Liver (tissue), 9 donors: ENCODE data around the gene CSF3R. TPM values are rescaled to one million over a fixed set of nuclear protein-coding genes. Genes with fewer than 3 reads are reported as not detected.

Experiments
- DNase-seq: peaks from one replicate; pipeline ENCODE4 v3.0.0-alpha.2; 2017; ENCODE audit warnings: low spot score
- H3K27ac ChIP-seq, 2 donors: one replicate each; pipeline ENCODE4 v1.7.0; 2013; ENCODE audit warnings: inconsistent platforms in 2 of 2, low read length in 2 of 2, control low read depth in 1 of 2, low read depth in 1 of 2, mild to moderate bottlenecking in 1 of 2
- H3K27me3 ChIP-seq, 4 donors: one replicate each; pipeline versions ENCODE4 v1.6.1 to v1.7.0; 2013; ENCODE audit warnings: low read length in 3 of 4, inconsistent platforms in 1 of 4, mild to moderate bottlenecking in 1 of 4, moderate library complexity in 1 of 4; ENCODE audit not compliant: control insufficient read depth in 4 of 4, insufficient read depth in 4 of 4
- H3K36me3 ChIP-seq, 4 donors: one replicate each; pipeline versions ENCODE4 v1.6.1 to v1.7.0; 2013; ENCODE audit warnings: low read length in 3 of 4, mild to moderate bottlenecking in 3 of 4, low read depth in 1 of 4, moderate library complexity in 1 of 4; ENCODE audit not compliant: control insufficient read depth in 4 of 4, insufficient read depth in 3 of 4
- H3K4me1 ChIP-seq, 4 donors: one replicate each; pipeline versions ENCODE4 v1.6.1 to v1.7.0; 2013; ENCODE audit warnings: low read length in 3 of 4, mild to moderate bottlenecking in 3 of 4, moderate library complexity in 1 of 4; ENCODE audit not compliant: control insufficient read depth in 4 of 4, insufficient read depth in 4 of 4
- H3K4me3 ChIP-seq, 3 donors: one replicate each; pipeline versions ENCODE4 v1.6.1 to v1.7.0; 2013; ENCODE audit warnings: low read length in 3 of 3, control low read depth in 1 of 3, low read depth in 1 of 3, mild to moderate bottlenecking in 1 of 3
- H3K9ac ChIP-seq, 2 donors: one replicate each; pipeline ENCODE4 v1.7.0; 2013; ENCODE audit warnings: low read length in 2 of 2, mild to moderate bottlenecking in 2 of 2, moderate library complexity in 2 of 2, control low read depth in 1 of 2, low read depth in 1 of 2
- H3K9me3 ChIP-seq, 4 donors: one replicate each; pipeline versions ENCODE4 v1.6.1 to v1.7.0; 2013; ENCODE audit warnings: low read length in 3 of 4; ENCODE audit not compliant: control insufficient read depth in 4 of 4
- EGR1 ChIP-seq, 2 donors: IDR thresholded peaks; 2 replicates each; pipeline ENCODE4 v1.6.1; 2016 to 2018; ENCODE audit warnings: antibody characterized with exemption in 2 of 2, low read depth in 2 of 2
- GABPA ChIP-seq, 2 donors: IDR thresholded peaks in 1 of 2; conservative IDR thresholded peaks in 1 of 2; 2 replicates each; pipeline ENCODE4 v1.6.1; 2016; ENCODE audit warnings: antibody characterized with exemption in 2 of 2, mild to moderate bottlenecking in 1 of 2, moderate library complexity in 1 of 2
- HNF4A ChIP-seq, 2 donors: conservative IDR thresholded peaks; 2 replicates each; pipeline ENCODE4 v1.6.1; 2016; ENCODE audit warnings: antibody characterized with exemption in 2 of 2, mild to moderate bottlenecking in 2 of 2
- HNF4G ChIP-seq: IDR thresholded peaks from 2 replicates; pipeline ENCODE4 v1.6.1; 2016; ENCODE audit warnings: antibody characterized with exemption
- JUND ChIP-seq, 2 donors: IDR thresholded peaks; 2 replicates each; pipeline ENCODE4 v1.6.1; 2016; ENCODE audit warnings: antibody characterized with exemption in 2 of 2
- NR2F2 ChIP-seq: IDR thresholded peaks from 2 replicates; pipeline ENCODE4 v1.6.1; 2016; ENCODE audit warnings: antibody characterized with exemption
- RAD21 ChIP-seq, 2 donors: IDR thresholded peaks; 2 replicates each; pipeline ENCODE4 v1.6.1; 2016; ENCODE audit warnings: antibody characterized with exemption in 2 of 2, mild to moderate bottlenecking in 2 of 2
- RXRA ChIP-seq, 2 donors: IDR thresholded peaks; 2 replicates each; pipeline ENCODE4 v1.6.1; 2017 to 2018; ENCODE audit warnings: antibody characterized with exemption in 2 of 2, mild to moderate bottlenecking in 1 of 2
- SP1 ChIP-seq: IDR thresholded peaks from 2 replicates; pipeline ENCODE4 v1.6.1; 2018; ENCODE audit warnings: antibody characterized with exemption, mild to moderate bottlenecking
- TAF1 ChIP-seq: conservative IDR thresholded peaks from 2 replicates; pipeline ENCODE4 v1.6.1; 2016; ENCODE audit warnings: antibody characterized with exemption, mild to moderate bottlenecking
- YY1 ChIP-seq: IDR thresholded peaks from 2 replicates; pipeline ENCODE4 v1.6.1; 2016; ENCODE audit warnings: antibody characterized with exemption, mild to moderate bottlenecking
- WGBS: extraction: QIAGEN DNeasy Blood & Tissue Kit; methylation state at CpG from one replicate; pipeline ENCODE4 v1.1.7; 2013; 5-methylcytosine and 5-hydroxymethylcytosine counted together
- polyA plus RNA-seq, 2 donors: library from polyadenylated mRNA; stranded (reverse) in 1 of 2; unstranded in 1 of 2; fragments of 200-250 nt in 1 of 2; fragments of >200 nt in 1 of 2; fragmentation: Nextera tagmentation in 1 of 2; extraction: Ambion mirVana in 1 of 2; gene quantifications; one replicate each; pipeline versions ENCODE4 v1.2.1 to v1.2.3, GENCODE V29; 2013 to 2015
- total RNA-seq, 2 donors: library from RNA; depleted of rRNA; stranded (reverse); fragments of >200 nt; gene quantifications; one replicate each; pipeline ENCODE4 v1.2.3, GENCODE V29; 2014
- TF ChIP-seq, protein P1 (sequence below): IDR thresholded peaks from 2 replicates; pipeline ENCODE4 v1.6.1; 2016; ENCODE audit warnings: antibody characterized with exemption, mild to moderate bottlenecking
- TF ChIP-seq, protein P2 (sequence below): IDR thresholded peaks from 2 replicates; pipeline ENCODE4 v1.6.1; 2016; ENCODE audit warnings: antibody characterized with exemption
- TF ChIP-seq, protein P3 (sequence below): fragments of 150-350 bp; IDR thresholded peaks from 2 replicates; pipeline ENCODE4 v1.5.1; 2017; ENCODE audit warnings: improper control_type of control experiment, low read depth, low read length; ENCODE audit not compliant: missing input control
- TF ChIP-seq, protein P4 (sequence below): IDR thresholded peaks from 2 replicates; pipeline ENCODE4 v1.6.1; 2016; ENCODE audit warnings: antibody characterized with exemption
- TF ChIP-seq, protein P5 (sequence below): IDR thresholded peaks from 2 replicates; pipeline ENCODE4 v1.6.1; 2016; ENCODE audit warnings: antibody characterized with exemption
- donor health status: healthy.
- donor health status: healthy.
- donor health status: healthy.
- donor health status: healthy.
- donor health status: healthy.

The CSF3R gene
- total and polyA plus RNA-seq, 4 donors, result 6.7 to 81.3 (median 15.9) TPM

DNA sequence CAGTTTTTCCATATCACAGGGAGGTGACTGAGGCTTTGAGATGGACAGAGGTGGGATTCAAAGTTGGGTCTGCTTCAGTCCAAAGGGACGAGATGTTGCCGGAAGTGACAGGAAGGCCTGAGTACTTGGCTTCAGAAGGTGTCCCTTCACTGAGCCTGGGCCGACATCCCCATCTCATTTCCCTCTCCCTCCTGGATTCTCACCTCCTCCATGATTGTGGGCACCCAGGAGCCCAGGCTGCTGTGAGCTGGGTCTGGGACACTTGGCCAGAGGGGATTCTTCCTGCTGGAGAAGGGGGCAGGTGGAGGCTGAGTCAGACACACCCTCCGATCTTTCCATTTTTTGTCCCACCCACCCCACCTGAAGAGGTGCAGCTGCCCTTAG is 15.7 kb downstream of the CSF3R start:
- Histone ChIP-seq H3K4me3 (no peak overlapping the region), H3K36me3 (peaks cover 0 to 5% (median under 1%) of the 10 kb centered on the region in 4 donors), H3K9me3 (no peaks in the 10 kb centered on the region), H3K27ac (no peak overlapping the region), H3K27me3 (no peaks in the 10 kb centered on the region), H3K9ac (no peak overlapping the region), H3K4me1 (peaks cover 2 to 10% (median 5%) of the 10 kb centered on the region in 4 donors)
- WGBS, result 92% methylated on average over 4 of the region's 4 CpGs
- DNase-seq, result no peak
- no peak for TF ChIP-seq NR2F2

DNA sequence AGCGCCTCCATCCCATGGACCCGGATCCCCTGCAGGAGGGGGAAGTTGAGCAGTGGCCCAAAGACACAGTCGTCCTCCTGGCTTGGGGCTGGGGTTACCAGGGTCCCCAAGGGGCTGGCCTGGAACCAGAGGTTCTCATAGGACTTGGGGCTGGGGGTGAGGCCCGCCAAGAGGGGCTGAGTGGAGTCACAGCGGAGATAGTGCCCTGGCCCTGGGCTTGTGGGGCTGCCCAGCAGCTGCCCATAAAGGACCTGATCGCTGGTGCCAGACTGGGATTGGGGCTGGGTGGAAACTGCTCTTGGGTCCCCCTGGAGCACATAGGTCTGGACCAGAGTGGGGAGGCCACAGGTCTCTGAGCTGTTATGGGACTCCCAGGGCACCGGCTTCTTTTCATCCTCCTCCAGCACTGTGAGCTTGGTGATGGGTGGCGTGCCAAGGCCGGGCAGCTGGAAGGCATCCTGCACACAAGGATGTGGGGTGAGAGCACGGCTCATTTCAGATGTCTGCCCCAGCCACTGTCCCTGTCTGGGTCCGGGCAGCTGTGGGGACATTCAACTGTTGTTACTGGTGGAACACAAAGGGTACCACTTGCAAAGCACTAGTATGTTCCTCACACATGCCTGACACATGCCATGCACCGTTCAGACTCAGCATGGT is 16.2 kb downstream of the CSF3R start:
- no peak overlapping the region for H3K9ac ChIP-seq
- no peak for DNase-seq
- TF ChIP-seq, protein P1, sequence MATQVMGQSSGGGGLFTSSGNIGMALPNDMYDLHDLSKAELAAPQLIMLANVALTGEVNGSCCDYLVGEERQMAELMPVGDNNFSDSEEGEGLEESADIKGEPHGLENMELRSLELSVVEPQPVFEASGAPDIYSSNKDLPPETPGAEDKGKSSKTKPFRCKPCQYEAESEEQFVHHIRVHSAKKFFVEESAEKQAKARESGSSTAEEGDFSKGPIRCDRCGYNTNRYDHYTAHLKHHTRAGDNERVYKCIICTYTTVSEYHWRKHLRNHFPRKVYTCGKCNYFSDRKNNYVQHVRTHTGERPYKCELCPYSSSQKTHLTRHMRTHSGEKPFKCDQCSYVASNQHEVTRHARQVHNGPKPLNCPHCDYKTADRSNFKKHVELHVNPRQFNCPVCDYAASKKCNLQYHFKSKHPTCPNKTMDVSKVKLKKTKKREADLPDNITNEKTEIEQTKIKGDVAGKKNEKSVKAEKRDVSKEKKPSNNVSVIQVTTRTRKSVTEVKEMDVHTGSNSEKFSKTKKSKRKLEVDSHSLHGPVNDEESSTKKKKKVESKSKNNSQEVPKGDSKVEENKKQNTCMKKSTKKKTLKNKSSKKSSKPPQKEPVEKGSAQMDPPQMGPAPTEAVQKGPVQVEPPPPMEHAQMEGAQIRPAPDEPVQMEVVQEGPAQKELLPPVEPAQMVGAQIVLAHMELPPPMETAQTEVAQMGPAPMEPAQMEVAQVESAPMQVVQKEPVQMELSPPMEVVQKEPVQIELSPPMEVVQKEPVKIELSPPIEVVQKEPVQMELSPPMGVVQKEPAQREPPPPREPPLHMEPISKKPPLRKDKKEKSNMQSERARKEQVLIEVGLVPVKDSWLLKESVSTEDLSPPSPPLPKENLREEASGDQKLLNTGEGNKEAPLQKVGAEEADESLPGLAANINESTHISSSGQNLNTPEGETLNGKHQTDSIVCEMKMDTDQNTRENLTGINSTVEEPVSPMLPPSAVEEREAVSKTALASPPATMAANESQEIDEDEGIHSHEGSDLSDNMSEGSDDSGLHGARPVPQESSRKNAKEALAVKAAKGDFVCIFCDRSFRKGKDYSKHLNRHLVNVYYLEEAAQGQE, result no peak
- TF ChIP-seq, protein P2, sequence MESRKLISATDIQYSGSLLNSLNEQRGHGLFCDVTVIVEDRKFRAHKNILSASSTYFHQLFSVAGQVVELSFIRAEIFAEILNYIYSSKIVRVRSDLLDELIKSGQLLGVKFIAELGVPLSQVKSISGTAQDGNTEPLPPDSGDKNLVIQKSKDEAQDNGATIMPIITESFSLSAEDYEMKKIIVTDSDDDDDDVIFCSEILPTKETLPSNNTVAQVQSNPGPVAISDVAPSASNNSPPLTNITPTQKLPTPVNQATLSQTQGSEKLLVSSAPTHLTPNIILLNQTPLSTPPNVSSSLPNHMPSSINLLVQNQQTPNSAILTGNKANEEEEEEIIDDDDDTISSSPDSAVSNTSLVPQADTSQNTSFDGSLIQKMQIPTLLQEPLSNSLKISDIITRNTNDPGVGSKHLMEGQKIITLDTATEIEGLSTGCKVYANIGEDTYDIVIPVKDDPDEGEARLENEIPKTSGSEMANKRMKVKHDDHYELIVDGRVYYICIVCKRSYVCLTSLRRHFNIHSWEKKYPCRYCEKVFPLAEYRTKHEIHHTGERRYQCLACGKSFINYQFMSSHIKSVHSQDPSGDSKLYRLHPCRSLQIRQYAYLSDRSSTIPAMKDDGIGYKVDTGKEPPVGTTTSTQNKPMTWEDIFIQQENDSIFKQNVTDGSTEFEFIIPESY, result no peak
- TF ChIP-seq YY1 (no peak), JUND (IDR thresholded peaks at IDR 0.05) (no peak), TAF1 (no peak), EGR1 (IDR thresholded peaks at IDR 0.05; ENCODE audit: low read depth in 2 of 2) (no peak), SP1 (no peak), NR2F2 (no peak), GABPA (IDR thresholded peaks at IDR 0.05 in 1 of 2, conservative IDR thresholded peaks at IDR 0.05 in 1 of 2) (no peak), HNF4A (conservative IDR thresholded peaks at IDR 0.05) (no peak), RAD21 (IDR thresholded peaks at IDR 0.05) (no peak), RXRA (IDR thresholded peaks at IDR 0.05) (no peak), HNF4G (no peak)
- TF ChIP-seq, protein P3, sequence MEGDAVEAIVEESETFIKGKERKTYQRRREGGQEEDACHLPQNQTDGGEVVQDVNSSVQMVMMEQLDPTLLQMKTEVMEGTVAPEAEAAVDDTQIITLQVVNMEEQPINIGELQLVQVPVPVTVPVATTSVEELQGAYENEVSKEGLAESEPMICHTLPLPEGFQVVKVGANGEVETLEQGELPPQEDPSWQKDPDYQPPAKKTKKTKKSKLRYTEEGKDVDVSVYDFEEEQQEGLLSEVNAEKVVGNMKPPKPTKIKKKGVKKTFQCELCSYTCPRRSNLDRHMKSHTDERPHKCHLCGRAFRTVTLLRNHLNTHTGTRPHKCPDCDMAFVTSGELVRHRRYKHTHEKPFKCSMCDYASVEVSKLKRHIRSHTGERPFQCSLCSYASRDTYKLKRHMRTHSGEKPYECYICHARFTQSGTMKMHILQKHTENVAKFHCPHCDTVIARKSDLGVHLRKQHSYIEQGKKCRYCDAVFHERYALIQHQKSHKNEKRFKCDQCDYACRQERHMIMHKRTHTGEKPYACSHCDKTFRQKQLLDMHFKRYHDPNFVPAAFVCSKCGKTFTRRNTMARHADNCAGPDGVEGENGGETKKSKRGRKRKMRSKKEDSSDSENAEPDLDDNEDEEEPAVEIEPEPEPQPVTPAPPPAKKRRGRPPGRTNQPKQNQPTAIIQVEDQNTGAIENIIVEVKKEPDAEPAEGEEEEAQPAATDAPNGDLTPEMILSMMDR, result no peak
- TF ChIP-seq, protein P4, sequence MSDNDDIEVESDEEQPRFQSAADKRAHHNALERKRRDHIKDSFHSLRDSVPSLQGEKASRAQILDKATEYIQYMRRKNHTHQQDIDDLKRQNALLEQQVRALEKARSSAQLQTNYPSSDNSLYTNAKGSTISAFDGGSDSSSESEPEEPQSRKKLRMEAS, result no peak
- TF ChIP-seq, protein P5, sequence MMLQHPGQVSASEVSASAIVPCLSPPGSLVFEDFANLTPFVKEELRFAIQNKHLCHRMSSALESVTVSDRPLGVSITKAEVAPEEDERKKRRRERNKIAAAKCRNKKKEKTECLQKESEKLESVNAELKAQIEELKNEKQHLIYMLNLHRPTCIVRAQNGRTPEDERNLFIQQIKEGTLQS, result no peak
- H3K4me1 ChIP-seq, result peaks cover 2 to 10% (median 5%) of the 10 kb centered on the region in 4 donors
- no peaks in the 10 kb centered on the region for H3K9me3 ChIP-seq
- no peaks in the 10 kb centered on the region for H3K27me3 ChIP-seq
- 93% methylated on average over 12 of the region's 12 CpGs for WGBS
- no peak overlapping the region for H3K4me3 ChIP-seq
- peaks cover 0 to 7% (median 3%) of the 10 kb centered on the region in 4 donors for H3K36me3 ChIP-seq
- H3K27ac ChIP-seq, result no peak overlapping the region
